K562 (cell line): Measurements from ENCODE around the gene CALB2. TPM values are rescaled to one million over a fixed set of nuclear protein-coding genes. Genes with fewer than 3 reads are reported as not detected.

ENCODE experiments used
- CHD4 ChIP-seq: fragments of 200-600 bp; sonication (generic); IDR thresholded peaks from 3 replicates; pipeline ENCODE4 v1.6.1; 2012; ENCODE audit warnings: low read depth, mild to moderate bottlenecking, mixed read lengths, low read length, inconsistent platforms; ENCODE audit not compliant: insufficient read depth, insufficient replicate concordance, poor library complexity, severe bottlenecking
- FOXP1 ChIP-seq: sonication (generic); formaldehyde crosslinking; IDR thresholded peaks from 2 replicates; pipeline ENCODE4 v1.8.0; 2022; ENCODE audit warnings: mild to moderate bottlenecking, missing genetic modification reagents
- KLF6 ChIP-seq: fragments of 250-450 bp; sonication (Bioruptor Pico); IDR thresholded peaks from 2 replicates; pipeline ENCODE4 v1.4.0; 2020; ENCODE audit warnings: mild to moderate bottlenecking, moderate library complexity, borderline replicate concordance
- NFIX ChIP-seq: fragments of 250-450 bp; sonication (Bioruptor Pico); IDR thresholded peaks from 2 replicates; pipeline ENCODE4 v1.4.0; 2020; ENCODE audit warnings: low read depth, mild to moderate bottlenecking, moderate library complexity
- SNIP1 ChIP-seq: fragments of 450-650 bp; IDR thresholded peaks from 2 replicates; pipeline ENCODE4 v1.7.1; 2017; ENCODE audit warnings: low read depth, mild to moderate bottlenecking
- SOX6 ChIP-seq: fragments of 450-650 bp; IDR thresholded peaks from 2 replicates; pipeline ENCODE4 v1.6.1; 2014; ENCODE audit warnings: mild to moderate bottlenecking
- ZFPM2 ChIP-seq: fragments of 250-450 bp; sonication (Bioruptor Pico); IDR thresholded peaks from 2 replicates; pipeline ENCODE4 v1.5.1; 2022; ENCODE audit warnings: mild to moderate bottlenecking
- ZNF41 ChIP-seq: fragments of 250-450 bp; sonication (Bioruptor Pico); conservative IDR thresholded peaks from 2 replicates; pipeline ENCODE4 v1.4.0; 2020; ENCODE audit warnings: mild to moderate bottlenecking
- polyA plus RNA-seq, 8 experiments: library from polyadenylated mRNA; depleted of rRNA in 4 of 8; stranded (reverse) in 5 of 8; unstranded in 3 of 8; fragments of >200 nt; fragmentation: Nextera tagmentation in 2 of 8; fragmentation: Illumina TruSeq in 1 of 8; extraction: Ambion mirVana in 2 of 8; extraction: Trizol in 1 of 8; gene quantifications; 2 replicates each; pipeline versions ENCODE4 v1.2.1 to v1.2.3, GENCODE V29; 2011 to 2014; ENCODE audit warnings: inconsistent platforms in 1 of 8, missing spikeins in 1 of 8
- total RNA-seq, 7 experiments: library from RNA; depleted of rRNA in 6 of 7; stranded (reverse); fragments of >200 nt in 6 of 7; fragmentation: Illumina TruSeq in 2 of 7; extraction: Trizol in 2 of 7; gene quantifications; 2 replicates each; pipeline versions ENCODE4 v1.2.1 to v1.2.3, GENCODE V29; 2011 to 2021; ENCODE audit warnings: low replicate concordance in 1 of 7
- TF ChIP-seq, protein P1 (sequence below): fragments of 450-650 bp; IDR thresholded peaks from 2 replicates; pipeline ENCODE4 v1.6.1; 2016
- TF ChIP-seq, protein P2 (sequence below): sonication (generic); formaldehyde crosslinking; IDR thresholded peaks from 2 replicates; pipeline ENCODE4 v1.8.0; 2023; ENCODE audit warnings: mild to moderate bottlenecking, missing genetic modification reagents
- TF ChIP-seq, protein P3 (sequence below), 2 experiments: fragments of 450-650 bp in 1 of 2; sonication (generic) in 1 of 2; formaldehyde crosslinking in 1 of 2; IDR thresholded peaks; 2 replicates each; pipeline versions ENCODE4 v1.7.1 to v1.9.0; 2016 to 2022; ENCODE audit warnings: inconsistent platforms in 1 of 2, mild to moderate bottlenecking in 1 of 2, missing genetic modification reagents in 1 of 2

Gene CALB2
- total and polyA plus RNA-seq, 9 of the 15 experiments (the other 6 are each of a cell fraction or from before 2014, with no cell fraction given) = not detected

DNA sequence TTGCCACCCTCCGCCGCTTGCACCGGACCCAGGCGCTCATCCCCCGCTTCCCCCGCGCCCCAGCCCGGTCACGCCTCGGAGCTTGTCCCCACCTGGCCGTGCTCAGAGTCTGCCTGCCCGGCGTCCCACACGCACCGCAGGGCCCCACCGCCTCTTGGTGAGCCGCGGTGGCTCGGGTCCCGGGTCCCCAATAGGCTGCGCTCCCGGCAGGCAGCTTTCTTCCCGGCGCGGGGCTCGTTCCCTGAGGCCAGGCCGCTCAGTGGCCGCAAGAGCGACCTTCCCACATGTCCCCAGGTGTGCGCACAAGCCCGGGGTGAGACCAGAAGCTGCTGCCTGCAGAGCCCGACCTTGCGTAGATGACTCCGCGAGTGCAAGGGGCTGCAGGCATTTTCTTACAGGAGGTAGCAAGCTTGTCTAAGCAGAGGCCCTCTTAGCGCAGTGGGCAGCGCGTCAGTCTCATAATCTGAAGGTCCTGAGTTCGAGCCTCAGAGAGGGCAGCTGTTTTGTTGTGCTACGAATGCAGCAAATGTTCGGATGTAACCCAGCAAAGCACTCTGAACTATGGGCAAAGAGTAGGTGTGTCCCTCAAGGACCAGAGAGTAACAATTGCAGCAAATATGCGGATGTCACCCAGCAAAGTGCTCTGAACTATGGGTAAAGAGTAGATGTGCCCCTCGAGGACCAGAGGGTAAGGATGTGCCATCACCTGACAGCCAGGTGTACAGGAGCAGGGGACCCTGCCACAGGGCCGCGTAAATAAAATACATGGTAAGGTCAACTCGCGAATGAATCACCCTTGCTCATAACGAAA lies 67.8 kb downstream of the CALB2 start (continued):
- peak; percentile 17; the same call in 1 of the 2 replicates for TF ChIP-seq FOXP1 (CRISPR knock-in tag)
- TF ChIP-seq ZFPM2 (CRISPR knock-in tag) = no peak
- TF ChIP-seq SNIP1 = no peak
- no peak for TF ChIP-seq NFIX
- no peak for TF ChIP-seq ZNF41 (CRISPR knock-in tag)
- peak; percentile 86 for TF ChIP-seq SOX6
- TF ChIP-seq KLF6 = no peak
- TF ChIP-seq, protein P1, sequence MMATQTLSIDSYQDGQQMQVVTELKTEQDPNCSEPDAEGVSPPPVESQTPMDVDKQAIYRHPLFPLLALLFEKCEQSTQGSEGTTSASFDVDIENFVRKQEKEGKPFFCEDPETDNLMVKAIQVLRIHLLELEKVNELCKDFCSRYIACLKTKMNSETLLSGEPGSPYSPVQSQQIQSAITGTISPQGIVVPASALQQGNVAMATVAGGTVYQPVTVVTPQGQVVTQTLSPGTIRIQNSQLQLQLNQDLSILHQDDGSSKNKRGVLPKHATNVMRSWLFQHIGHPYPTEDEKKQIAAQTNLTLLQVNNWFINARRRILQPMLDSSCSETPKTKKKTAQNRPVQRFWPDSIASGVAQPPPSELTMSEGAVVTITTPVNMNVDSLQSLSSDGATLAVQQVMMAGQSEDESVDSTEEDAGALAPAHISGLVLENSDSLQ = peak; percentile 75
- no peak for TF ChIP-seq CHD4
- TF ChIP-seq, protein P2, sequence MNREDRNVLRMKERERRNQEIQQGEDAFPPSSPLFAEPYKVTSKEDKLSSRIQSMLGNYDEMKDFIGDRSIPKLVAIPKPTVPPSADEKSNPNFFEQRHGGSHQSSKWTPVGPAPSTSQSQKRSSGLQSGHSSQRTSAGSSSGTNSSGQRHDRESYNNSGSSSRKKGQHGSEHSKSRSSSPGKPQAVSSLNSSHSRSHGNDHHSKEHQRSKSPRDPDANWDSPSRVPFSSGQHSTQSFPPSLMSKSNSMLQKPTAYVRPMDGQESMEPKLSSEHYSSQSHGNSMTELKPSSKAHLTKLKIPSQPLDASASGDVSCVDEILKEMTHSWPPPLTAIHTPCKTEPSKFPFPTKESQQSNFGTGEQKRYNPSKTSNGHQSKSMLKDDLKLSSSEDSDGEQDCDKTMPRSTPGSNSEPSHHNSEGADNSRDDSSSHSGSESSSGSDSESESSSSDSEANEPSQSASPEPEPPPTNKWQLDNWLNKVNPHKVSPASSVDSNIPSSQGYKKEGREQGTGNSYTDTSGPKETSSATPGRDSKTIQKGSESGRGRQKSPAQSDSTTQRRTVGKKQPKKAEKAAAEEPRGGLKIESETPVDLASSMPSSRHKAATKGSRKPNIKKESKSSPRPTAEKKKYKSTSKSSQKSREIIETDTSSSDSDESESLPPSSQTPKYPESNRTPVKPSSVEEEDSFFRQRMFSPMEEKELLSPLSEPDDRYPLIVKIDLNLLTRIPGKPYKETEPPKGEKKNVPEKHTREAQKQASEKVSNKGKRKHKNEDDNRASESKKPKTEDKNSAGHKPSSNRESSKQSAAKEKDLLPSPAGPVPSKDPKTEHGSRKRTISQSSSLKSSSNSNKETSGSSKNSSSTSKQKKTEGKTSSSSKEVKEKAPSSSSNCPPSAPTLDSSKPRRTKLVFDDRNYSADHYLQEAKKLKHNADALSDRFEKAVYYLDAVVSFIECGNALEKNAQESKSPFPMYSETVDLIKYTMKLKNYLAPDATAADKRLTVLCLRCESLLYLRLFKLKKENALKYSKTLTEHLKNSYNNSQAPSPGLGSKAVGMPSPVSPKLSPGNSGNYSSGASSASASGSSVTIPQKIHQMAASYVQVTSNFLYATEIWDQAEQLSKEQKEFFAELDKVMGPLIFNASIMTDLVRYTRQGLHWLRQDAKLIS (CRISPR knock-in tag) = 0 out of 2 replicates have a peak, but pooled peaks have one; percentile 36
- TF ChIP-seq, protein P3, sequence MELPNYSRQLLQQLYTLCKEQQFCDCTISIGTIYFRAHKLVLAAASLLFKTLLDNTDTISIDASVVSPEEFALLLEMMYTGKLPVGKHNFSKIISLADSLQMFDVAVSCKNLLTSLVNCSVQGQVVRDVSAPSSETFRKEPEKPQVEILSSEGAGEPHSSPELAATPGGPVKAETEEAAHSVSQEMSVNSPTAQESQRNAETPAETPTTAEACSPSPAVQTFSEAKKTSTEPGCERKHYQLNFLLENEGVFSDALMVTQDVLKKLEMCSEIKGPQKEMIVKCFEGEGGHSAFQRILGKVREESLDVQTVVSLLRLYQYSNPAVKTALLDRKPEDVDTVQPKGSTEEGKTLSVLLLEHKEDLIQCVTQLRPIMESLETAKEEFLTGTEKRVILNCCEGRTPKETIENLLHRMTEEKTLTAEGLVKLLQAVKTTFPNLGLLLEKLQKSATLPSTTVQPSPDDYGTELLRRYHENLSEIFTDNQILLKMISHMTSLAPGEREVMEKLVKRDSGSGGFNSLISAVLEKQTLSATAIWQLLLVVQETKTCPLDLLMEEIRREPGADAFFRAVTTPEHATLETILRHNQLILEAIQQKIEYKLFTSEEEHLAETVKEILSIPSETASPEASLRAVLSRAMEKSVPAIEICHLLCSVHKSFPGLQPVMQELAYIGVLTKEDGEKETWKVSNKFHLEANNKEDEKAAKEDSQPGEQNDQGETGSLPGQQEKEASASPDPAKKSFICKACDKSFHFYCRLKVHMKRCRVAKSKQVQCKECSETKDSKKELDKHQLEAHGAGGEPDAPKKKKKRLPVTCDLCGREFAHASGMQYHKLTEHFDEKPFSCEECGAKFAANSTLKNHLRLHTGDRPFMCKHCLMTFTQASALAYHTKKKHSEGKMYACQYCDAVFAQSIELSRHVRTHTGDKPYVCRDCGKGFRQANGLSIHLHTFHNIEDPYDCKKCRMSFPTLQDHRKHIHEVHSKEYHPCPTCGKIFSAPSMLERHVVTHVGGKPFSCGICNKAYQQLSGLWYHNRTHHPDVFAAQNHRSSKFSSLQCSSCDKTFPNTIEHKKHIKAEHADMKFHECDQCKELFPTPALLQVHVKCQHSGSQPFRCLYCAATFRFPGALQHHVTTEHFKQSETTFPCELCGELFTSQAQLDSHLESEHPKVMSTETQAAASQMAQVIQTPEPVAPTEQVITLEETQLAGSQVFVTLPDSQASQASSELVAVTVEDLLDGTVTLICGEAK (IDR thresholded peaks at IDR 0.05) = peak; percentile 78
- TF ChIP-seq, protein P3 (CRISPR knock-in tag; IDR thresholded peaks at IDR 0.05) = no peak
